Stimulated activated naive B cell treated with anti-CD40 and anti-IgM and Interleukin-4, amounts not matched to agents 10 μg/mL and 1 μg/mL and 100 μg/mL, for 72 hours (primary cell): Measurements from ENCODE around the gene RBM14.
A peak's percentile ranks its signal among the peaks of the same experiment; 100 is the strongest.

Experiments used
- ATAC-seq, 2 donors: fragments of 150-1000 bp; cut with Tn5 transposase; replicated peaks; 2 replicates each; pipeline ENCODE4 v1.10.0; 2021; ENCODE audit warnings: moderate library complexity in 1 of 2
- DNase-seq: peaks from one replicate; pipeline ENCODE4 v3.0.0; 2021
- H3K27ac Mint-ChIP-seq: one replicate; pipeline ENCODE4 v1.8.0; 2022; ENCODE audit warnings: mild to moderate bottlenecking, mixed read lengths
- H3K27me3 Mint-ChIP-seq, 2 donors: one replicate each; pipeline ENCODE4 v1.8.0; 2022; ENCODE audit warnings: mixed read lengths in 2 of 2
- H3K36me3 Mint-ChIP-seq, 2 donors: one replicate each; pipeline ENCODE4 v1.8.0; 2022; ENCODE audit warnings: mixed read lengths in 2 of 2, mild to moderate bottlenecking in 1 of 2
- H3K4me1 Mint-ChIP-seq, 2 donors: one replicate each; pipeline ENCODE4 v1.8.0; 2022; ENCODE audit warnings: mixed read lengths in 2 of 2, mild to moderate bottlenecking in 1 of 2
- H3K4me3 Mint-ChIP-seq, 2 donors: one replicate each; pipeline ENCODE4 v1.8.0; 2022; ENCODE audit warnings: mild to moderate bottlenecking in 2 of 2, mixed read lengths in 2 of 2, moderate library complexity in 1 of 2
- H3K9me3 Mint-ChIP-seq, 2 donors: one replicate each; pipeline ENCODE4 v1.8.0; 2022; ENCODE audit warnings: mixed read lengths in 2 of 2, mild to moderate bottlenecking in 1 of 2

RBM14 gene

GRCh38 chr11:66653123-66653522 lies 36.7 kb downstream of the RBM14 start:
- ATAC-seq: no peak
- no peaks in the 10 kb centered on the region for H3K27me3 Mint-ChIP-seq
- peaks cover 9 to 35% of the 10 kb centered on the region in 2 donors for H3K4me1 Mint-ChIP-seq
- H3K27ac Mint-ChIP-seq: peak overlapping the region; percentile 81
- no peak overlapping the region for H3K4me3 Mint-ChIP-seq
- peaks cover 38 to 54% of the 10 kb centered on the region in 2 donors for H3K36me3 Mint-ChIP-seq
- DNase-seq: no peak
- no peaks in the 10 kb centered on the region for H3K9me3 Mint-ChIP-seq

- Mint-ChIP-seq H3K4me1 (peaks cover 18 to 45% of the 10 kb centered on the region in 2 donors), H3K4me3 (peak overlapping the region; percentile 20 to 36), H3K27me3 (no peaks in the 10 kb centered on the region), H3K9me3 (peaks cover 2 to 3% of the 10 kb centered on the region in 2 donors), H3K27ac (peak overlapping the region; percentile 65), H3K36me3 (peaks cover 17 to 43% of the 10 kb centered on the region in 2 donors)
- DNase-seq (no peak), ATAC-seq (peak; percentile 63 to 70)
These were observed 43.3 kb downstream of the RBM14 start for GRCh38 chr11:66659763-66660162.

GRCh38 chr11:66663741-66664296 lies 47.4 kb downstream of the RBM14 start:
- peaks cover 19 to 49% of the 10 kb centered on the region in 2 donors for H3K36me3 Mint-ChIP-seq

GRCh38 chr11:66665369-66665768 lies 48.9 kb downstream of the RBM14 start:
- H3K36me3 Mint-ChIP-seq: peaks cover 24 to 54% of the 10 kb centered on the region in 2 donors

More at GRCh38 chr11:66663741-66664296, 47.4 kb downstream of the RBM14 start:
- peak overlapping the region; percentile 38 for H3K27ac Mint-ChIP-seq
- peaks cover 20 to 32% of the 10 kb centered on the region in 2 donors for H3K4me1 Mint-ChIP-seq
- H3K9me3 Mint-ChIP-seq: peaks cover 2 to 3% of the 10 kb centered on the region in 2 donors
- H3K4me3 Mint-ChIP-seq: no peak overlapping the region
- DNase-seq: no peak
- ATAC-seq: no peak
- no peaks in the 10 kb centered on the region for H3K27me3 Mint-ChIP-seq

GRCh38 chr11:66670816-66671215 lies 54.4 kb downstream of the RBM14 start:
- no peaks in the 10 kb centered on the region for H3K27me3 Mint-ChIP-seq
- no peaks in the 10 kb centered on the region for H3K9me3 Mint-ChIP-seq
- no peak for DNase-seq
- peaks cover 18 to 30% of the 10 kb centered on the region in 2 donors for H3K4me1 Mint-ChIP-seq
- ATAC-seq: no peak
- H3K4me3 Mint-ChIP-seq: no peak overlapping the region
- peak overlapping the region; percentile 9 for H3K27ac Mint-ChIP-seq
- H3K36me3 Mint-ChIP-seq: peaks cover 18 to 35% of the 10 kb centered on the region in 2 donors

More at GRCh38 chr11:66665369-66665768, 48.9 kb downstream of the RBM14 start:
- Mint-ChIP-seq H3K9me3 (no peaks in the 10 kb centered on the region), H3K27me3 (no peaks in the 10 kb centered on the region), H3K4me3 (no peak overlapping the region), H3K4me1 (peaks cover 20 to 36% of the 10 kb centered on the region in 2 donors), H3K27ac (no peak overlapping the region)
- ATAC-seq (no peak), DNase-seq (no peak)

GRCh38 chr11:66674964-66675602 lies 58.7 kb downstream of the RBM14 start:
- Mint-ChIP-seq H3K36me3 (peaks cover 9 to 22% of the 10 kb centered on the region in 2 donors), H3K4me3 (peak overlapping the region; percentile 4 to 33), H3K27ac (peak overlapping the region; percentile 2), H3K4me1 (peaks cover 17 to 42% of the 10 kb centered on the region in 2 donors), H3K27me3 (no peaks in the 10 kb centered on the region), H3K9me3 (no peaks in the 10 kb centered on the region)
- no peak for ATAC-seq
- DNase-seq: no peak

GRCh38 chr11:66676282-66676919 lies 60.0 kb downstream of the RBM14 start:
- no peaks in the 10 kb centered on the region for H3K9me3 Mint-ChIP-seq
- H3K4me3 Mint-ChIP-seq: peak overlapping the region; percentile 88 to 95
- H3K36me3 Mint-ChIP-seq: peaks cover 9 to 22% of the 10 kb centered on the region in 2 donors
- no peaks in the 10 kb centered on the region for H3K27me3 Mint-ChIP-seq
- H3K27ac Mint-ChIP-seq: peak overlapping the region; percentile 98
- DNase-seq (no peak), ATAC-seq (no peak)
- H3K4me1 Mint-ChIP-seq: peaks cover 17 to 37% of the 10 kb centered on the region in 2 donors
